SK-N-SH (cell line): ENCODE data around the gene NAP1L1. TPM values are rescaled to one million over a fixed set of nuclear protein-coding genes. Genes with fewer than 3 reads are reported as not detected.

Experiments used
- CTCF ChIA-PET: fragments of 300-600, 350-600 bp; formaldehyde crosslinking; extraction: SDS; loops from one replicate; lab custom pipeline; 2021; lab: Yijun Ruan, JAX
- POLR2A ChIA-PET: fragments of 350-600 bp; sonication (Branson Sonifier 250); formaldehyde crosslinking; extraction: SDS; loops from one replicate; lab custom pipeline; 2020; ENCODE audit warnings: antibody characterized with exemption, inconsistent platforms; lab: Yijun Ruan, JAX
- DNase-seq: peaks from one replicate; pipeline ENCODE4 v3.0.0; 2012
- H2AFZ ChIP-seq: fragments of 200-600 bp; sonication (generic); 2 replicates; pipeline ENCODE4 v1.8.1; 2016; ENCODE audit warnings: antibody characterized with exemption, mild to moderate bottlenecking, low read depth
- H3F3A ChIP-seq: fragments of 200-600 bp; sonication (generic); replicated peaks from 2 replicates; pipeline ENCODE3; 2016; ENCODE audit warnings: antibody characterized with exemption, mild to moderate bottlenecking; ENCODE audit not compliant: insufficient read depth
- H3K27ac ChIP-seq, 2 experiments: fragments of 200-500 bp in 1 of 2; fragments of 200-600 bp in 1 of 2; sonication (Bioruptor generic) in 1 of 2; sonication (generic), shearing (Covaris generic) in 1 of 2; 2 replicates each; pipeline versions ENCODE4 v1.5.1 to v1.6.1; 2014 to 2016; ENCODE audit warnings: low read depth in 2 of 2, inconsistent platforms in 1 of 2, low read length in 1 of 2, mild to moderate bottlenecking in 1 of 2, mixed read lengths in 1 of 2
- H3K27me3 ChIP-seq: fragments of 200-600 bp; sonication (generic), shearing (Covaris generic); 2 replicates; pipeline ENCODE4 v1.6.1; 2016; ENCODE audit warnings: mixed run types; ENCODE audit not compliant: insufficient read depth
- H3K36me3 ChIP-seq, 2 experiments: fragments of 200-500 bp in 1 of 2; fragments of 200-600 bp in 1 of 2; sonication (Bioruptor generic) in 1 of 2; sonication (generic) in 1 of 2; replicated peaks in 1 of 2; 2 replicates each; pipeline versions ENCODE3 to v1.5.1; 2014 to 2016; ENCODE audit warnings: low read length in 1 of 2, mild to moderate bottlenecking in 1 of 2; ENCODE audit not compliant: insufficient read depth in 2 of 2, control insufficient read depth in 1 of 2
- H3K4me1 ChIP-seq, 2 experiments: fragments of 200-500 bp in 1 of 2; fragments of 200-600 bp in 1 of 2; sonication (Bioruptor generic) in 1 of 2; sonication (generic), shearing (Covaris generic) in 1 of 2; 2 replicates each; pipeline versions ENCODE4 v1.5.1 to v1.6.1; 2014 to 2016; ENCODE audit warnings: low read depth in 1 of 2, low read length in 1 of 2, mixed run types in 1 of 2; ENCODE audit not compliant: insufficient read depth in 2 of 2, control insufficient read depth in 1 of 2
- H3K4me2 ChIP-seq: fragments of 200-600 bp; sonication (generic), shearing (Covaris generic); 2 replicates; pipeline ENCODE4 v1.6.1; 2017; ENCODE audit warnings: mixed run types
- H3K4me3 ChIP-seq, 2 experiments: fragments of 200-500 bp in 1 of 2; fragments of 200-600 bp in 1 of 2; sonication (Bioruptor generic) in 1 of 2; sonication (generic), shearing (Covaris generic) in 1 of 2; 2 replicates each; pipeline versions ENCODE4 v1.5.1 to v1.8.1; 2014 to 2016; ENCODE audit warnings: low read depth in 2 of 2, inconsistent platforms in 1 of 2, low read length in 1 of 2, mild to moderate bottlenecking in 1 of 2, mixed read lengths in 1 of 2, moderate library complexity in 1 of 2
- H3K79me2 ChIP-seq: fragments of 200-600 bp; sonication (generic); 2 replicates; pipeline ENCODE4 v1.8.1; 2017; ENCODE audit warnings: mild to moderate bottlenecking; ENCODE audit not compliant: insufficient read depth
- H3K9ac ChIP-seq: fragments of 200-600 bp; sonication (generic); 2 replicates; pipeline ENCODE4 v1.6.1; 2017; ENCODE audit warnings: mixed run types
- H3K9me2 ChIP-seq: fragments of 200-600 bp; sonication (generic); 2 replicates; pipeline ENCODE4 v1.6.1; 2017; ENCODE audit warnings: mixed run types
- H3K9me3 ChIP-seq: fragments of 200-600 bp; sonication (generic); 2 replicates; pipeline ENCODE4 v1.6.1; 2017; ENCODE audit warnings: mixed run types, mild to moderate bottlenecking, moderate library complexity
- H4K20me1 ChIP-seq: fragments of 200-600 bp; sonication (generic); 2 replicates; pipeline ENCODE4 v1.6.1; 2017; ENCODE audit warnings: mild to moderate bottlenecking, mixed run types; ENCODE audit not compliant: insufficient read depth
- CTCF ChIP-seq: fragments of 200-600 bp; sonication (generic); IDR thresholded peaks from 2 replicates; pipeline ENCODE4 v1.6.1; 2017; ENCODE audit warnings: antibody characterized with exemption, mild to moderate bottlenecking, moderate library complexity
- MAX ChIP-seq: IDR thresholded peaks from 2 replicates; pipeline ENCODE4 v1.4.0; 2012; ENCODE audit warnings: low read depth
- RAD21 ChIP-seq: IDR thresholded peaks from 2 replicates; pipeline ENCODE4 v1.6.1; 2012; ENCODE audit warnings: mild to moderate bottlenecking, low read length
- REST ChIP-seq: IDR thresholded peaks from 2 replicates; pipeline ENCODE4 v1.6.1; 2012; ENCODE audit warnings: mild to moderate bottlenecking, low read depth, low read length, moderate library complexity
- WGBS: methylation state at CpG from one replicate; pipeline ENCODE4 v1.1.6; 2017; ENCODE audit warnings: low lambda C conversion rate; 5-methylcytosine and 5-hydroxymethylcytosine counted together
- polyA plus RNA-seq, 3 experiments: library from polyadenylated mRNA; depleted of rRNA; stranded (reverse); fragments of >200 nt; gene quantifications; 2 replicates each; pipeline ENCODE4 v1.2.3, GENCODE V29; 2012

NAP1L1 gene
- polyA plus RNA-seq, 1 of the 3 experiments (the other 2 are of a cell fraction) = 197 TPM

GRCh38 chr12:76080729-76081415 is 3.6 kb downstream of the NAP1L1 start:
- CTCF ChIA-PET = no interaction called here
- Histone ChIP-seq H3K4me2 (peak overlapping the region; percentile 78; the same call in 1 of the 2 replicates), H3K27ac (no peak overlapping the region), H2AFZ (no peak overlapping the region), H3K9ac (no peak overlapping the region), H3K27me3 (no peaks in the 10 kb centered on the region), H4K20me1 (peaks cover 77% of the 10 kb centered on the region), H3F3A (peaks cover 14% of the 10 kb centered on the region), H3K9me3 (0 out of 2 replicates have a peak, but pooled peaks cover 11% of the 10 kb centered on the region), H3K4me3 (no peak overlapping the region; a peak in 1 of 4 replicates), H3K4me1 (peaks cover 7 to 10% of the 10 kb centered on the region in 2 experiments; a peak in 3 of 4 replicates), H3K9me2 (no peaks in the 10 kb centered on the region)
- DNase-seq = peak; percentile 34
- WGBS = 90% methylated on average over 6 of the region's 6 CpGs
- no peak for TF ChIP-seq MAX
- TF ChIP-seq CTCF = peak; percentile 41
- TF ChIP-seq, all 33 proteins: peak for 1
- peaks cover 84% of the 10 kb centered on the region for H3K79me2 ChIP-seq
- POLR2A ChIA-PET = interaction anchor here (0.9 kb wide), 1 partner anchor 267 kb away, joined by 3 read pairs; the partner anchor contains the start of gene BBS10
- peaks cover 7 to 44% of the 10 kb centered on the region in 2 experiments for H3K36me3 ChIP-seq

GRCh38 chr12:76080017-76080728 is 4.3 kb downstream of the NAP1L1 start:
- H3K9ac ChIP-seq = no peak overlapping the region
- H4K20me1 ChIP-seq = peaks cover 84% of the 10 kb centered on the region
- H3K36me3 ChIP-seq = peaks cover 7 to 44% of the 10 kb centered on the region in 2 experiments
- H3K4me2 ChIP-seq = no peak overlapping the region
- 0 out of 2 replicates have a peak, but pooled peaks cover 11% of the 10 kb centered on the region for H3K9me3 ChIP-seq
- no peak overlapping the region for H2AFZ ChIP-seq
- no peaks in the 10 kb centered on the region for H3K27me3 ChIP-seq
- POLR2A ChIA-PET = interaction anchor here (0.9 kb wide), 1 partner anchor 268 kb away, joined by 3 read pairs; the partner anchor contains the start of gene BBS10
- 95% methylated on average over 2 of the region's 2 CpGs for WGBS
- CTCF ChIA-PET = interaction anchor here (0.8 kb wide), 1 partner anchor 18 kb away, joined by 3 read pairs; no protein-coding TSS in a partner anchor
- peaks cover 91% of the 10 kb centered on the region for H3K79me2 ChIP-seq
- no peaks in the 10 kb centered on the region for H3K9me2 ChIP-seq
- H3F3A ChIP-seq = peaks cover 7% of the 10 kb centered on the region
- TF ChIP-seq REST (no peak), MAX (no peak), RAD21 (no peak)
- no peak overlapping the region for H3K4me3 ChIP-seq
- no peak for DNase-seq
- H3K27ac ChIP-seq = no peak overlapping the region
- H3K4me1 ChIP-seq = peaks cover 6 to 8% of the 10 kb centered on the region in 2 experiments; a peak in 3 of 4 replicates
